ENCODE results near the gene ATOH8. TPM values are rescaled to one million over a fixed set of nuclear protein-coding genes. Genes with fewer than 3 reads are reported as not detected.

Gene ATOH8
- total and polyA plus RNA-seq, 4 donors: 38.6 to 63.3 (median 50.5) TPM

- Histone ChIP-seq H3K9me3 (ENCODE audit: control insufficient read depth in 4 of 4, insufficient read depth in 3 of 4, low read length in 3 of 4) (peaks cover 0 to 4% (median 0%) of the 10 kb centered on the region in 4 donors), H3K9ac (ENCODE audit: insufficient read depth in 1 of 2, low read length in 2 of 2) (no peak overlapping the region), H3K27me3 (ENCODE audit: control insufficient read depth in 3 of 3, insufficient read depth in 3 of 3, low read length in 2 of 3) (no peaks in the 10 kb centered on the region), H3K4me1 (ENCODE audit: control insufficient read depth in 5 of 5, insufficient read depth in 5 of 5, low read length in 5 of 5) (peaks cover 0 to 4% (median 0%) of the 10 kb centered on the region in 5 donors), H3K27ac (ENCODE audit: low read depth in 1 of 2, low read length in 1 of 2) (no peak overlapping the region), H3K36me3 (ENCODE audit: control insufficient read depth in 4 of 4, insufficient read depth in 4 of 4, low read length in 4 of 4) (peaks cover 0 to 3% (median 0%) of the 10 kb centered on the region in 4 donors), H3K4me3 (no peak overlapping the region)
- no peak for TF ChIP-seq CTCF (IDR thresholded peaks at IDR 0.05; ENCODE audit: control extremely low read depth, extremely low read depth)
- peak in 1 of 3 donors; percentile 0 for DNase-seq
- WGBS, 2 donors: 64 to 82% methylated on average over 10 of the region's 10 CpGs
- no peak for ATAC-seq (ENCODE audit: insufficient read depth, low FRiP score)
These were observed 50.1 kb downstream of the ATOH8 start for GRCh38 chr2:85803704-85804425.

GRCh38 chr2:85804583-85804982 is 50.8 kb downstream of the ATOH8 start:
- TF ChIP-seq CTCF (IDR thresholded peaks at IDR 0.05; ENCODE audit: control extremely low read depth, extremely low read depth): no peak
- Histone ChIP-seq H3K9ac (ENCODE audit: insufficient read depth in 1 of 2, low read length in 2 of 2) (no peak overlapping the region), H3K9me3 (ENCODE audit: control insufficient read depth in 4 of 4, insufficient read depth in 3 of 4, low read length in 3 of 4) (peaks cover 0 to 4% (median 0%) of the 10 kb centered on the region in 4 donors), H3K4me3 (no peak overlapping the region), H3K36me3 (ENCODE audit: control insufficient read depth in 4 of 4, insufficient read depth in 4 of 4, low read length in 4 of 4) (peaks cover 0 to 3% (median 0%) of the 10 kb centered on the region in 4 donors), H3K27ac (ENCODE audit: low read depth in 1 of 2, low read length in 1 of 2) (no peak overlapping the region), H3K27me3 (ENCODE audit: control insufficient read depth in 3 of 3, insufficient read depth in 3 of 3, low read length in 2 of 3) (no peaks in the 10 kb centered on the region), H3K4me1 (ENCODE audit: control insufficient read depth in 5 of 5, insufficient read depth in 5 of 5, low read length in 5 of 5) (peaks cover 0 to 4% (median 0%) of the 10 kb centered on the region in 5 donors)
- 0% methylated on average over 1 of the region's 1 CpG for WGBS, 2 donors
- ATAC-seq (ENCODE audit: insufficient read depth, low FRiP score) (no peak), DNase-seq (no peak)

- Histone ChIP-seq H3K9ac (ENCODE audit: insufficient read depth in 1 of 2, low read length in 2 of 2) (no peak overlapping the region), H3K4me3 (no peak overlapping the region), H3K4me1 (ENCODE audit: control insufficient read depth in 5 of 5, insufficient read depth in 5 of 5, low read length in 5 of 5) (peaks cover 0 to 18% (median 4%) of the 10 kb centered on the region in 5 donors), H3K27me3 (ENCODE audit: control insufficient read depth in 3 of 3, insufficient read depth in 3 of 3, low read length in 2 of 3) (no peaks in the 10 kb centered on the region), H3K36me3 (ENCODE audit: control insufficient read depth in 4 of 4, insufficient read depth in 4 of 4, low read length in 4 of 4) (no peaks in the 10 kb centered on the region), H3K9me3 (ENCODE audit: control insufficient read depth in 4 of 4, insufficient read depth in 3 of 4, low read length in 3 of 4) (peaks cover 0 to 4% (median 0%) of the 10 kb centered on the region in 4 donors), H3K27ac (ENCODE audit: low read depth in 1 of 2, low read length in 1 of 2) (no peak overlapping the region)
- TF ChIP-seq CTCF (IDR thresholded peaks at IDR 0.05; ENCODE audit: control extremely low read depth, extremely low read depth): no peak
- ATAC-seq (ENCODE audit: insufficient read depth, low FRiP score) (peak; percentile 46), DNase-seq (no peak)
- WGBS, 2 donors: 63 to 72% methylated on average over 4 of the region's 4 CpGs
These were observed 52.7 kb downstream of the ATOH8 start for GRCh38 chr2:85806358-85807118.

All from lung (tissue), 12 donors.